HG02623 (cell line): ENCODE results near the gene TACC2.

Experiments used
- ATAC-seq: cut with Tn5 transposase; IDR thresholded peaks from one replicate; pipeline ENCODE4 v1.9.1; 2021; ENCODE audit warnings: moderate library complexity; ENCODE audit not compliant: unreplicated experiment

Gene TACC2

DNA sequence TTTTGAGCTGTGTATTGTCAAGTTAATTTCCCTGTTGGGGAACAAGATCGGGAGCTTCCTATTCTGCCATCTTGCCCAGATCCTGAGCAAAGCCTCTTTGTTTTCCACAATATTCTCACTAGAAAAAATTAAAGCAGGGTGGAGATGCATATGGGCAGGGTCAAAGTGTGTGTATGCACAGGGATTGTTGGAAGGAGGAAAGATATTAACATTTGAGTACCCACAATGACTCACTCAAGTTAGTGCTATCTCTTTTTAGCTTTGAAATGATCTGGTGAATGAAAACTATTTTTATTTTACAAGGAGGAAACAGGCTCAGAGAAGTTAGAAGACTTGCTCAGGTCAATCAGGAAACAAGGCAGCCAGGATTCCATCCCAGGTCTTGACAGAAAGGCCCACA is 275.5 kb downstream of the TACC2 start:
- ATAC-seq = no peak

DNA sequence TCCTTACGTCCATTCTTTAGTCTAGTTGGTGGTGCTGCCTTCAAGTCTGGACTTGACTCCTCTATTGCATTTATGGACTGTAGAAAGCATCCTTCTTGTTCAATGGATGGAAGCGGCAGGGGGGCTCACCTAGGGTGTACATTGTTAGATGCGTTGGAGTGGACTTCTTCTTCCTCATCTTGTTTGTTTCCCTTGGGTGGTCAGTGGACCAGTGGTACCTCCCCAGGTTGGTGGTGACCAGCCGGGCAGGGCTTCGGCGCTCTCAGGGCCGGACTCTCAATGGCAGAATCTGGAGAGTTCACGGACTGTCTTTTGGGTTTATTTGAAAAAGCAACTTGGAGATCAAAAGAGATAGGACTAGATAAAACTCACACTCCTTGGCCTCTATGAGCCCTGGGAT is 276.0 kb downstream of the TACC2 start:
- ATAC-seq = no peak

DNA sequence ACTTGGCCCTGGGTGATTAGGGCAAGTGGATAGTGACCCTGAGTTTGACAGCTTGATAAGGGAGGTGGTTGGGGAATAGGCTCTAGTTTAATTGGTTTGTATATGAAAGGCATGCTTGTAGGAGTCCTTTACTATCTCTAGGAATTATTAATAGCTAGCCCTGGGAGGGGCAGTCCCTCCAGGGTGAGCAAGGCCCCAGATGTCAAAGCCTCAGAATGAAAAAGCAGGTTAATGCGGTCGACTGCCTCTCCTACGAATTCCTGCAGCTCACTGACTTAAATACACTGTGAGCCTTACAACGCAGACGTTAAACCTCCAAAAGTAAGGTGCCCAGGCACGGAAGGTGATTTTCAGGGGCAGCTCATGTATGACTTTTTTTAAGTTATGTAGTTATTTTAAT is 276.9 kb downstream of the TACC2 start:
- ATAC-seq = no peak

DNA sequence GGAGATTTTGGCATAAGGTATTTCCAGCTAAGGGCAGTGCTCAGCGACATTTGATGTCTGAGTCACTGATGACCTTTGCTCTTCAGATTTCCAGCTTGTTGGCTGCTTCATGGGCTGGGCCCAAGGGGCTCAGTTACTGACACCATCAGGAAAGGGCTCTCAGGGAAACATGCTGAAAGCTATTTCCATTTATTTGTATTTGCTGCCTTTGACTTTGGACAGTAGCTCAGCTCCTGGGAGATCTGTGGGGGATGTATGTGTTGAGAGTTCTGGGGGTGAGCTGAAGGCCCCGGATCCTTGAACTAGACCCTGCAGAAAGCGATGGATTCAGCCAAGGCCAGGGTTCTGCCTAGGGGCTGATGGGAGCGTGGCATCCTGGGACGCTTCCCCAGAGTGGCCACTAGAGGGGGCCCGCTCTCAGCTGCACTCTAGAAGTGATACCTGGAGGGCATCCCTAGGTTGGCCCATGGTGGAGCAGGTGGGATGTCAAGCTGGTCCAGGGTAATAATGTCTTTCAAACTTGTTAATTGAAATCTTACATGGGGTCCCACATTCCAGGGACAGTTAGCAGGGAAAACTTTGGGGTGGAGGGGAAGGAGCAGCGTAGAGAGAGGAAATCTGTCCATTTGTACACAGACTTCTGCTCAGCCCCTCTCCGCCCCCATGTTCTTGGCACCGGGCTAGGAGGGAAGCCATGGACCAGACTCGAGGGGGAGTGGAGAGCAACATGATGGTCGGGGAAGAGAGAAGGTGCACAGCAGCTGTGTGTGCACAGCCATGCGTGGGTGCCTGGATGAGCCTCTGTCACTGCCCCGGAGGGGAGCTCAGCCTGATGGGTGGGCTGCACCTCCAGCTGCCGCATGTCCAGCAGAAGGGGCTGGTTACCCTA is 279.1 kb downstream of the TACC2 start:
- ATAC-seq = peak; percentile 66

DNA sequence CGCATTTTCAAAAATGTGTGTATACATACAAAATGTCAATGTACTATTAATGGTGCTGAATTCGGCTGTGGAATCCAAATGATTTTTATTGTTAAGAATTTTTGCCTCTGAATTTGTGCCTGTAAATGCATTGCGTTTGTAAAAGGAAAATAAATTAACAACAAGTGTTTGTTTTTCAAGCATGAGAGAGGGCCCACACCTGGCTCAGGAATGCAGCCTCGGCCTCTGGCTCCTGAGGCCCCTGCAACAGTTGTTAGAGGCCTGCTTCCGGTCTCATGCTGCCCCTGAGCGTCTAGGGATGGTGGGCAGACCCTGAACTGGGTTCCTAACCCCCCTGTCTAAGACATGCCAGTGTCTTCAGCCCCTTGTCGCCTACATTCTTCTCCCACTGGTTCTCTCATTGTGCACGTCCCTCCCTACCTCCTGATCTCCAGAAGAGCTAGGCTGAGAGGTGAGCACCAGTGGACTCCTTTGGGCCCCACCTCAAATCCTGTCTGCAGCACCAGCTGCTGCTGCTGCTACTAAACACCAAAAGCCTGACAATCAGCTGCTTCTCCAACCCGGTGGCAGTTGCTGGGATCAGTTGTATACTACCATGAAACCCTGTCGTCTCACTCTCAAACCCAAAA is 280.2 kb downstream of the TACC2 start:
- ATAC-seq = no peak

DNA sequence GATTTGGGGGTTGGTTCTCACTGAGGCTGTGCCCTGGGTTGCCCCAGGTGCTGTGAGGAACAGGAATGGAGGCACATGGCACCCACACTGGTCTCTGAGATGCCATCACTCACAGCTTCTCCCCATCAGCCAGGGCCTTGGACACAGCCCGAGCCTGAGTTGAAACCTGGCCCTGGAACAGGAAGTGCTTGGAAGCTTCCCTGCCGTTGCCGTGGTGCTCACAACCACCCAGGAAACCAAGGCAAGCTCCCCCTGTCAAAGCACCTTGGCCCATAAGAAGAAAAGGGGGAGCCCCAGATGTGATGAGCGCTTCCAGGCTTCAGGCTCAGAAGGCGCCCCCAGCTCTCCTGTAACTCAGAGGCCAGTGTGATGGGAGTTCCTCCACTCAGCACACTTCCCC is 282.1 kb downstream of the TACC2 start, which contains the start of gene BTBD16:
BTBD16 (plus strand) TSS at position 221 of the 400 bp plus-strand sequence. CDS start 3,786 bp downstream, outside the sequence.
- ATAC-seq = no peak

DNA sequence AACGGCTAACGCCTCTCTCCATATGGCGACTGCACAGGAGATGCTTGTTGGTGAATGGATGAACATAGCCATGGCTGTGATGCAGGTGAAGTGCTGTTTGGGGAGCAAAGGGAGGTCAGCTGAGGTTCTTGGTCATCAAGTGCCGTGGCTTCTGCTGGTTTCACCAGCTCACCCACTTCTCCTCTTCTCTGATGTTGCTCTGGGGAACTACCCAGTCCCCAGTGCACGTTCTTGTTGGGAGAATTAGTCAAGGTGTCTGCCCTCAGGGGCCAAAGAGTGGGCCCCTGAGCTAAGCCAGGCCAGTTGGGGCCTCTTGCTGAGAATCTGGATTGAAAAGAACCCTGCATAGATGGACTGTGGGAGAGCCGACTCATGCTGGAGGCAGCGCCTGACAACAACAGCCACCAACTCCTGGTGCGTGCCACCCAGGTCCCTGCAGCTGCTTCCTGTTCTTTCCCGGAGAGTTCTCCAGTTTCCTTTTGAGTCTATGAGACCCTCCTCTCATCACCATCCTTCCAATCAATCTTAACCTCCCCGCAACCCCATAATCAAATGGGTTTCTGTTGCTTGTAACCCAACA is 285.1 kb downstream of the TACC2 start:
- ATAC-seq = no peak

DNA sequence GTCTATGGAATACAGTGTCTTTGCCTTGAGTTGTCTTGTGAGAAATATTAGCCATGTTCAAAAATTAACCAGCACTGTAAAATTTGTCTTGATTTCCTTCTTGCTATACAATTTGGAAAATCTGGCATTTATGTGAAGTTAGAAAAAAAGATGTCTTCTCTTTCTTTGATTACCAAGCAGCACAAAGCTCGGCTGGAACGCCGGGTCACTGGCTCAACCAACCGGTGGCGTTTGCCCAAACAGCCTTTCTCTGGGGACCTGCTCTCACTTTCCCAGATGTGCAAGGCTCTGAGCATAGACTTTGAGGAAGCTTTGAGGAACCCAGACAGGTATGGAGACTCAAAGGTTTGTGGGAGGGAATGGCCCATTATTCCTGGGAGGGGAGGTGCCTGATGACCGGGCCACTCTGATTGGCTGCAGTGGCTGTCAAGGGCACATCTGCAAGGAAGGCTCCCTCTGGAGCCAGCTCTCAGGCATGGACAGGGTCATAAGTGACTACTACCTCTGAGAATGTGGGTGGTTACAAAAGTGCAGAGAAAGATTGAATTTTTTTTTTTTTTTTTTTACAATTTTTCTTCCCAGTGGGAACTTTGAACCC is 287.7 kb downstream of the TACC2 start:
- ATAC-seq = no peak

DNA sequence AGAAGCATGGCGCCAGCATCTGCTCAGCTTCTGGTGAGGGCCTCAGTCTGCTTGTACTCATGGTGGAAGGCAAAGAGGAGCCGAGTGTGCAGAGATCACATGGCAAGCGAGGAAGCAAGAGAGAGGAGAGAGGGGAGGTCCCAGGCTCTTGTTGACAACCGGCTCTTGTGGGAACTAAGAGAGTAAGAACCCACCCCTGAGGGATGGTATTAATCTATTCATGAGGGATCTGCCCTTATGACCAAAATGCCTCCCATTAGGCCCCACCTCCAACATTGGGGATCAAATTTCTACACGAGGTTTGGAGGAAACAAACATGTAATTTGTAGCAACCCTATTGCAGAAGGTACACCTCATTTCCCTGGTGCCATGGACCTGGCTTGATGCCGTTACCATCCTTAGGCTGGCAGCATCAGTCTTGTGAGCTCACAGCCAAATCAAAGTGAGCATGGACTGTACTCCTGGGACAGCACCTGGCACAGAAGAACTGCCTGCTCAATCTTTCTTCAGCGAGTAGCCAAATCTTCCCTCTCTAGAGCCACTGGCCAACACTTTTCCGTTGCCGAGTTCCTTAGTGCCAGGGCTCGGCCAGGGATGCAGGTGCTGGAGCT is 288.7 kb downstream of the TACC2 start:
- no peak for ATAC-seq

DNA sequence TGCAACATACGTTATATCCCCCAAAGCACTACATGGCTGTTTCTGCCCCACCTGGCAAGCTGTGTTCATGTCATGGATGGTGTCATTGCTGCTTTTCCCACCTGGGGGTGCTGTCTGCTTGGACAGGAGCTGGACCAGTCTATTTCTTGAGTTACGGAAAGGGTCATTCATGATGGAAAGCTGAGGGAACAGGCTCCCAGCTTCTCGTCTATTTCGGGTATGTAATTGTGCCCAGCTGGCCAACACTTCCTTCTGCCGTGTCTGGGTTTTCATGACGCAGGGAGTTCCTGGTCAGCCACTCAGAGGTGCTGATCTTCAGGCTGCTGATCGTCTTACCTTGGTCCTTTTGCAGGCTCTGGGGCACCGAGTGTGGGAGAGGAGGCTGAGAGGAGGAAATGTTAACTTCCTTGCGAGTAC is 290.8 kb downstream of the TACC2 start:
- no peak for ATAC-seq

DNA sequence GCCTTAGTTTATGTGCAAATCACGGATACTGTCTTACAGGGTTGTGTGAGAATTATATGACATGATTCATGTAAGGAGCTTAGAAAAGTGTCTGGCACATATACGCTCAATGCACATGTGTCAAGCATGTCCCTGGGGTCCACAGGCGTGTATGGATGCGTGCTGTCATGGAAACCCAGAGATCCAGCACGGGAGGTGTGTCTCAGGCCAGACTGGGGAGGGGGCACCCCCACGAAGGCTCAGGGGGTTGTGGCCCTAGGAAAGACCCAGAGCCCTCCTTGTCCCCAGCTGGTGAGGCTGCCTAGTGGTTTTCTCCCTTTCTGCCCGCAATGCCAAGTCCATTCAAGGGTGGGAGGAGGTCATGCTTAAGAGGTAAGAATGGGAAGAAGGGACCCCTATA is 291.2 kb downstream of the TACC2 start:
- ATAC-seq = no peak

DNA sequence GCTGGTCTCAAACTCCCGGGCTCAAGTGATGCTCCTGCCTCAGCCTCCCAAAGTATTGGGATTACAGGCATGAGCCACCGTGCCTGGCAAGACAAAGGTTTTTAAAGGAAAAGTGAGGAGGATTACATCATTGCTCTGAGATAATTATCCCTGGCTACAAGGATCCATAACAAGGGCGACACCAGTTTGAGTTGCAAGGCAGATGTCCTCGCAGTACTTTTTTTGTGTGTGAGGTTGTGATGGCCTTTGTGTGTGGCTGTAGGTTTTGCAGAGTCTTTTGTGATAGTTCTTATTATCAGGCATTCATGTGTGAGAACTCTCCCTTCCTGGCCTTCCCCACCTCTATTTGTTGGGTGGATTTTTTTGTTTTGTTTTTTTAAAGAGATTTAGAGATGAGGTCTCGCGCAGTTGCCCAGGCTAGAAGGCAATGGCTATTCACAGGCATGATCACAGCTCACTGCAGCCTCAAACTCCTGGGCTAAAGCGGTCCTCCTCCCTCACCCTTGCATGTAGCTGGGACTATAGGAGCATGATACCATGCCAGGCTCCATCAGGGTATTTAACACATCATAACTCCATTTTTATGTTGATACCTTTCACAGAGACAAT is 292.2 kb downstream of the TACC2 start:
- no peak for ATAC-seq

DNA sequence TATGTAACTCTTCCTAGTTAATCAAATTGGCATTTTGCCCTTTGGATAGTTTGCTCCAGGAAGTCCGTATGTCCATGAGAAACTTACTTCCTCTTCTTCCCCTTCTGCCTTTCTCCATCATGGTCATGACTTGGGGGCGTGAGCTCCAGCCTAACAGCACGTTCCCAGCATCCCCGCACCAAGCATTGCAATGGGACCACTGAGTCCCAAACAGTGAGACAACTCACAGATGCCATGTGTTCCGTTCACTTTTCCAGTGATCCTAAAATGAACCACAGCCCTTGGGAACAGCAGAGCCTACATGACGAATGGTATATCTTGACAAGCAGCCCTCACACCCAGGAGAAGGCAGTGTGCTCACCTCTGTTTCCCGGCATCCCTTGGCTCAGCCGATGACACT is 292.8 kb downstream of the TACC2 start:
- ATAC-seq = no peak

DNA sequence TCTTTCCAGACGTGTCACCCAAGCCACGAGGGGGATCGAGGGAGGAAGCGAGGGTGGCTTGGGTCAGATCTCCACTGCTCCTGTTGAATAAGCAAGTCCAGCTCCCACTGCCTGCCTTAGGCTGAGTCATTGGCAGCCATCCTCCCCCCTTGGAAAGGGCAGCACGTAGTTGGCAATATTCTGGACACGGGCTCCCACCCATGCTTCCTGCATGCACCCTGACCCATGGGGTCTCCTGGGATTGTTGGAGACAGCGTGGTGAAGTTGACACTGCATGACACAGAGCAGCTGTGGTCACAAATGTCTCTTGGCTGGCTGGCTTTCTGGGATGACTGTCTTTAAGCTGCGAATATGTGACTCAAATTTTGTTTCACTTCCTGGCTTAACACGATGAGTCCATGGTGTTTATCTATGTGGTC is 293.3 kb downstream of the TACC2 start:
- no peak for ATAC-seq

DNA sequence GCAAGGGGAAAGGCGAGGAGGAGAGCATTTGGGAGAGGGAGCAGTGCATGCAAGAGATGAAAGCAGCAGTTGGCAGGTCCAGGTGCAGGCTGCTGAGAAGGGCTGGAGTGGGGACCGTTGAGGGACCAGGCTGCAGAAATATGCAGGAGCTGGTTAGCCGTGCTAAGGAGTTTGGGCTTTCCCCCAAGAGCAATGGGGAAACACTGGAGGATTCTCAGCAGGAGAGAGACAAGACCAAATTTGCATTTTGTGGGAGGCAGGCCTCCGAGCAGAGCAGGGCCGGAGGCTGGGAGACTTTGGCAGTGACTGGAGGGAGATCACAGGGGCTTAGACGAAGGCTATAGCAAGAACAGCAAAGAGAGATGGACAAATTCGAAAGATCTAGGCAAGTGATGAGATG is 293.9 kb downstream of the TACC2 start:
- ATAC-seq = no peak

DNA sequence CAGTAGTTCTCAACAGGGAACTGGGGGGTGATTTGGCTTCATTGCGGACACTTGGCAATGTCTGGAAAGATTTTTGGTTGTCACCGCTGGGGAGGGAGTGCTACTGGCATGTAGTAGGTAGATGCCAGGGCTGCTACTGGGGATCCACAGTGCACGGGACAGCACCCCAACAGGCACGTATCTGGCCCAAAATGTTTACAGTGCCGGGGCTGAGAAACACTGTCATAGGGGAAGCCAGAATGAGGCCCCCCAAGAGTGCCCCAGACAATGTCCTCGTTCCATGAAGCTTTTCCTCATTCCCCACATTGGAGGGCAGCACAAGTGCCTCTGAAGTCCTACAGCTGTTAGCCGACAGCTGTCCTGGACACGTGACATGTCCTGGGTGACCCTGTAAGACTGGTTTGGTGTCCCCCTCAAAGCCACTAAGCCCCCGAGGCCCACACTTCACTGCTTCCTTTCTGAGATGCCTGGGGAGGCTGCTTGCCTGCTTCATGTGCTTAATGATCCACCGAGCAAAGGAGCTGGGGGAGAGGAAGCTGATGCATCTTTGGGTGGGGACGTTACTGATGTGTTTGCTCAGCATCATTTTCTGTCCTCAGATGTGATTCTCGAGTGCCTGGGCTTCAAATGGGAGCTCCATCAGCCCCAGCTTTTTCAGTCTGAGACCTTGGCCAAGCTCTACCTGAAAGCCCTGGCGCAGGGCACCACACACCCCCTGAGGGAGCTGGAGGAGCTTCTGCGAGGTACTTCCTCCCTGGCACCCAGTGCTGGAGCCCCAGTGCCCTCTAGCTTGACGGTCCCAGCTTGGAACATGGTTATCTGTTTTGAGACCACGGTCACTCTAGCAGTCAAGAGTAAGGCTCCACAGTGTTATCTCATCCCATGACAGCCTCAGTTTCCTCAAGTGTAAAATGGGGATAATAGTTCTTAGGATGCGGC is 296.8 kb downstream of the TACC2 start:
- no peak for ATAC-seq

DNA sequence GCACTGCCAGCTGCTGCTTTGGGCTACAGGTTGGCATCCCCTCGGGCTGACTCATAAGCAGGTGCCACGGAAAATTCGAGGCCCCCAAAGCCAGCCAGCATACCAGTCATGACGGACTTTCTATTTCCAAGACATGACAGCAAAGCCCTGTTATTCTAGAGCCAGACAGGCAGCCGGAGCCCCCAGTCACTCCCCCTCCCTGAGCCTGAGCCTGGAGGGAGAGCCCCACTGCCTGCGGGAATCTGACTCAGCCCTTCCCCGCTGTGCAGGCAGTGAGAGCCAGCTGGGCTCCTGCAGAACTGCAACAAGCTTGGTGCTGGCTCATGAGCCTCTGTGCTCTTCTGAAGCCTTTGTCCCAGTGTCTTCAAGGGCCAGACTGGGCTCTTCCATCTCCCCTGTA is 297.9 kb downstream of the TACC2 start:
- ATAC-seq = no peak

DNA sequence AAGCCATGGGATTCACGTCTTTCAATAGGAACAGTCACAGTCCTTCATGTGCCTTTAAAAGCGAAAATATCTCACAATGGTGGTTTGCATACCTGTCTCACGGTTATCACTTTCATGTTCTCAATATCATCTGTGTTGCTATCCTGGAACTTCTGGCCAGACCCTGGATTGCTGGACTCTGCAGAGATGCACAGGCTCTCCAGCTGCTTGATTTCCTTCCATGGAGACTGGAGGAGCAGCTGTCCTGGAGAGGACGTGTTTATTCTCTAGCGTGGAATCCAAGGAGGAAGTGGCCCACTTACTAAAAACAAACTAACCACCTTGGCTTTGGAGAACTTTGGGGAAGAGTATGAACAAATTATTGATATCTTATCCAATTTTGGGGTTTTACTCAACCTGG is 298.6 kb downstream of the TACC2 start:
- no peak for ATAC-seq

DNA sequence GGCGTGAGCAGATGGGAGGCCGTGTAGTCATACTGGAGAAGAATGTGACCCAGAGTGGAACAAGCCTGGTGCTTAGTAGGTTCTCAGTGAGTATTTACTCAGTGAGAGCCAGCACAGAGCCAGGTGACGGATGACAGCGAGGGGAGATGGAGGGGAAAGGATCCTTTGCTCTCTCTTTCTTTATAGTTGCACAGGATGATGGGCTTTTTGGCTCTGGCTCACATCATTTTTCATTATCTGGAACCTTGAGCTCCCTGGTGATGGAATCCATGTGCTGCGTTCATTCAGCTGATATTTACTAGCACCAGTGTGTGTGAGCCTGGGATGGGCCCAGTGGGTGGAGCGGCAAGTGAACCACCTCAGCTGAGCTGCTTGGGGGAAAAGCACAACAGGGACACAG is 299.3 kb downstream of the TACC2 start:
- ATAC-seq = no peak

DNA sequence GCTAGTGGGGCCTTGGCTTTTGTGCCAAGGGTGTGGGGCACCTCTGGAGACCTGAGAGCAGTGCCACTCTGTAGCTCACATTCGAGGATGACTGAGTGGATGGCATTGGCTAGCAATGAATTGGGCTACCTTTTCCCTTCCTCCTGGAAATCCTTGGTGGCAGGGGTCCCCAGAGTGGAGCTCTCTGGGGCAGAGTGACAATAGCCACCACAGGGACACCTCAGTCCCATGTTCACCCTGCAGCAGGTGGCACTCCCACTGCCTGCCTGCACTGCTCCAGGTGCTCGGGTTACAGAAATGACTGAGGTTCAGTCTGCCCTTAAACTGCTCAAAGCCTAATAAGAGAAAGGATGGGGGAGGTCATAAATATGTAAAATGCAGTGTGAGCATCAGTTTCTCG is 300.0 kb downstream of the TACC2 start:
- ATAC-seq = no peak
